Measurements from ENCODE around the gene KRT36. TPM values are rescaled to one million over a fixed set of nuclear protein-coding genes. Genes with fewer than 3 reads are reported as not detected.

The KRT36 gene
- total RNA-seq, 1 experiment from 2014 or later = not detected

DNA sequence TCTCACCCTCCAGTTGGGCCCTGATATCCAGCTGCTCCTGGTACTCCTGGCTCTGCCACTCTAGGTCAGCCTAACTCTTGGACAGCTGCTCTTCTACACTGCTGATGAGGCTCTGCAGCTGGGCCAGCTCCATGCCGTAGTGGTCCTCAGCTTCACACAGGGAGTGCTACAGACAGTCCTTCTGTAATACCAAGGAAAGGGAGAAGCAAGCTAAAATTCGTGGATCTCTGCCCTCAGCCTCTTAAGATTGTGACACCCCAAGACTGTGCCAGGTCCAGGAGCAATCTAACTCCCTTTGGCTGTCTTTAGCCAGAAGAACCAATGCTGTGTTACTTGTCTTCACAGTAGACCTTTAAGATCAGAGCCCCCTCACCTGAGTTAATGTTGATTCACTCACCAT is 41.2 kb downstream of the KRT36 start:
- Histone ChIP-seq H3K9me2 (replicated peaks; ENCODE audit: insufficient read depth, low read length) (no peaks in the 10 kb centered on the region), H3K4me2 (ENCODE audit: low read depth, low read length, poor library complexity, severe bottlenecking) (no peak overlapping the region), H3K4me1 (ENCODE audit: low read length) (no peaks in the 10 kb centered on the region), H3K36me3 (ENCODE audit: insufficient read depth, low read length) (no peaks in the 10 kb centered on the region), H3K27me3 (ENCODE audit: low read length) (no peaks in the 10 kb centered on the region), H3K27ac (ENCODE audit: low read length) (no peak overlapping the region), H4K20me1 (ENCODE audit: insufficient read depth, low read depth, low read length) (no peaks in the 10 kb centered on the region), H3K79me2 (ENCODE audit: low read length) (no peaks in the 10 kb centered on the region), H3K9me3 (ENCODE audit: low read length) (no peaks in the 10 kb centered on the region), H3K9ac (ENCODE audit: low read length) (no peak overlapping the region), H2AFZ (ENCODE audit: low read length) (no peak overlapping the region), H3K4me3 (ENCODE audit: low read length) (no peak overlapping the region)
- DNase-seq = no peak

DNA sequence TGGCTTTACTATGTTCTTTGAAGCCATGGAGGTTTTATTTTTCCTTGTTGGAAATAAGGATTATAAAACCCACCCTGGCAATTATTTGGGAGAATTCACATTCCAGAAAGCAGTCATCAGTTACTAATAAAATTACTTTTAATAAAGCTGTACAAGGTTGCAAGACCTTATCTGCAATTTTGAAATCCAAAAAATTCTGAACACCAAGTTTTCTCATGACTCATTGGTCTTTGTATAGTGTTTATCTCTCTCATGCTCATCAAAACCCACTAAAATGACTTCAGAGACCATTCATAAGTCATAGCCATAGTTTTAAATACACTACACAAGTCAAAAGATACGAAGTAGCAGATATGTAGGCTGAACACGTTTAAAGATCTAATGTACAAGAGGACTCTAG is 42.9 kb downstream of the KRT36 start:
- Histone ChIP-seq H3K27me3 (ENCODE audit: low read length) (no peaks in the 10 kb centered on the region), H3K36me3 (ENCODE audit: insufficient read depth, low read length) (no peaks in the 10 kb centered on the region), H3K79me2 (ENCODE audit: low read length) (no peaks in the 10 kb centered on the region), H3K4me1 (ENCODE audit: low read length) (no peaks in the 10 kb centered on the region), H3K9me3 (ENCODE audit: low read length) (no peaks in the 10 kb centered on the region), H3K4me2 (ENCODE audit: low read depth, low read length, poor library complexity, severe bottlenecking) (no peak overlapping the region), H4K20me1 (ENCODE audit: insufficient read depth, low read depth, low read length) (no peaks in the 10 kb centered on the region), H2AFZ (ENCODE audit: low read length) (no peak overlapping the region), H3K9me2 (replicated peaks; ENCODE audit: insufficient read depth, low read length) (no peaks in the 10 kb centered on the region), H3K9ac (ENCODE audit: low read length) (no peak overlapping the region), H3K4me3 (ENCODE audit: low read length) (no peak overlapping the region), H3K27ac (ENCODE audit: low read length) (no peak overlapping the region)
- DNase-seq = no peak

DNA sequence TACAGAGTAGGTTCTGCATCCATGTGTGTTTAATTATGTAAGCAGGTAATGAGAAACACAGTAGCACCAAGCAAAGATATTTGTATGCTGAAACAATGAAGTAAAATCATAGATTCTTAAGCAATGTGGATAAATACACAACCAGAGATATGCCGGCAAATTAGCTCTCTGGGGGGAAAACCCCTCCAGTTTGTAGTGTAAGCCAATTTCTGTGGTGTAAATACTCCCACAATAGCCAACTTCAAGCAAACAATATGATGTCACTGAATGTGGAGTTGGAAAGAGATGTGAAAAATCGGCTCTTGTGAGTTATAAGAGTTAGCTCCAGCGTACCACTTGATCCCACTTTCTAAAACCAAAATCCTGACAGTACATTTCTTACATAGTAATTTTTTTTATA is 45.1 kb downstream of the KRT36 start:
- no peaks in the 10 kb centered on the region for H3K9me2 ChIP-seq (replicated peaks; ENCODE audit: insufficient read depth, low read length)
- no peak overlapping the region for H3K4me2 ChIP-seq (ENCODE audit: low read depth, low read length, poor library complexity, severe bottlenecking)
- no peak for DNase-seq
- H3K27me3 ChIP-seq (ENCODE audit: low read length) = no peaks in the 10 kb centered on the region
- no peaks in the 10 kb centered on the region for H3K4me1 ChIP-seq (ENCODE audit: low read length)
- no peaks in the 10 kb centered on the region for H3K79me2 ChIP-seq (ENCODE audit: low read length)
- no peaks in the 10 kb centered on the region for H3K9me3 ChIP-seq (ENCODE audit: low read length)
- no peak overlapping the region for H3K4me3 ChIP-seq (ENCODE audit: low read length)
- no peaks in the 10 kb centered on the region for H3K36me3 ChIP-seq (ENCODE audit: insufficient read depth, low read length)
- no peak overlapping the region for H3K27ac ChIP-seq (ENCODE audit: low read length)
- no peaks in the 10 kb centered on the region for H4K20me1 ChIP-seq (ENCODE audit: insufficient read depth, low read depth, low read length)
- no peak overlapping the region for H2AFZ ChIP-seq (ENCODE audit: low read length)
- H3K9ac ChIP-seq (ENCODE audit: low read length) = no peak overlapping the region

DNA sequence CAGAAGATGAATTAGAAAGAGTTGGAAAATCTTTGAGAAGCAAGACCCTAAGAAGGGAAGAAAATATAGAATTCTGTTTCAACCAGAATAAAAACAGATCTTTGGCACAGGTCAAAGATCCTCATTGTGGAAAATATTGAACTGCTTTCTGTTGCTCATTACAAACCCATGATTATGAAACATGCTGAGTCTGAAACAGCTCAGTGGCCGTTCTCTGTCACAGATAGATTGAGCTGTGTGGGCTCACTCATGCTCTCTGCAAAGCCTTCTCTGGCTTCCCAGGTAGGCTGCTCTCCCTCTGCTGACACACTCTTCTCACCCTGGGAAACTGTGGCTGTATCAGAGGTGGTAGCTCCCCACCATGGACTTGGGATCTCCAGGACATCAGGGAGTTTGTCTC is 45.5 kb downstream of the KRT36 start:
- Histone ChIP-seq H3K9me3 (ENCODE audit: low read length) (no peaks in the 10 kb centered on the region), H3K4me2 (ENCODE audit: low read depth, low read length, poor library complexity, severe bottlenecking) (no peak overlapping the region), H3K9me2 (replicated peaks; ENCODE audit: insufficient read depth, low read length) (no peaks in the 10 kb centered on the region), H3K4me3 (ENCODE audit: low read length) (no peak overlapping the region), H3K79me2 (ENCODE audit: low read length) (no peaks in the 10 kb centered on the region), H3K27me3 (ENCODE audit: low read length) (no peaks in the 10 kb centered on the region), H3K4me1 (ENCODE audit: low read length) (no peaks in the 10 kb centered on the region), H3K36me3 (ENCODE audit: insufficient read depth, low read length) (no peaks in the 10 kb centered on the region), H4K20me1 (ENCODE audit: insufficient read depth, low read depth, low read length) (no peaks in the 10 kb centered on the region), H3K9ac (ENCODE audit: low read length) (no peak overlapping the region), H3K27ac (ENCODE audit: low read length) (no peak overlapping the region), H2AFZ (ENCODE audit: low read length) (no peak overlapping the region)
- DNase-seq = no peak

DNA sequence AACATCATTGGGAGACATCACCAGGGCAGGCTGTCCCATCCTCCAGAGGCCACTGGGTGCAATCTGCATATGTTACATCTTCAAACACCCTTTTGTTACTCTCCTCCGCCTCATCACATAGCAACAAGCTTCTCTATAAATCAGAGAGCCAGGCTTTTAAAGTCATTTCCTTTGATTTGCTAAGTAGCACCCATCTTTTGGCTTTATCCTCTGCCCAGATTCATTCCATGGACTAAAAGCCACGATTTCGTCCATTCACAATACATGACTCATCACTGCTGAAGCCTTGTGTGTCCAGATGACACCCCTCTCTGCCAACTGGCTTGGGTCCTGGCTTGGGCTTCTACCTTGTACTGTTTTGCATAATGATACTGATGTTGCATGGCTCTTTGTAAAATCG is 47.0 kb downstream of the KRT36 start:
- Histone ChIP-seq H3K4me1 (ENCODE audit: low read length) (no peaks in the 10 kb centered on the region), H2AFZ (ENCODE audit: low read length) (no peak overlapping the region), H3K9me2 (replicated peaks; ENCODE audit: insufficient read depth, low read length) (no peaks in the 10 kb centered on the region), H3K4me3 (ENCODE audit: low read length) (no peak overlapping the region), H3K36me3 (ENCODE audit: insufficient read depth, low read length) (no peaks in the 10 kb centered on the region), H3K79me2 (ENCODE audit: low read length) (no peaks in the 10 kb centered on the region), H3K9me3 (ENCODE audit: low read length) (no peaks in the 10 kb centered on the region), H3K27me3 (ENCODE audit: low read length) (no peaks in the 10 kb centered on the region), H4K20me1 (ENCODE audit: insufficient read depth, low read depth, low read length) (no peaks in the 10 kb centered on the region), H3K9ac (ENCODE audit: low read length) (no peak overlapping the region), H3K4me2 (ENCODE audit: low read depth, low read length, poor library complexity, severe bottlenecking) (no peak overlapping the region), H3K27ac (ENCODE audit: low read length) (no peak overlapping the region)
- no peak for DNase-seq

DNA sequence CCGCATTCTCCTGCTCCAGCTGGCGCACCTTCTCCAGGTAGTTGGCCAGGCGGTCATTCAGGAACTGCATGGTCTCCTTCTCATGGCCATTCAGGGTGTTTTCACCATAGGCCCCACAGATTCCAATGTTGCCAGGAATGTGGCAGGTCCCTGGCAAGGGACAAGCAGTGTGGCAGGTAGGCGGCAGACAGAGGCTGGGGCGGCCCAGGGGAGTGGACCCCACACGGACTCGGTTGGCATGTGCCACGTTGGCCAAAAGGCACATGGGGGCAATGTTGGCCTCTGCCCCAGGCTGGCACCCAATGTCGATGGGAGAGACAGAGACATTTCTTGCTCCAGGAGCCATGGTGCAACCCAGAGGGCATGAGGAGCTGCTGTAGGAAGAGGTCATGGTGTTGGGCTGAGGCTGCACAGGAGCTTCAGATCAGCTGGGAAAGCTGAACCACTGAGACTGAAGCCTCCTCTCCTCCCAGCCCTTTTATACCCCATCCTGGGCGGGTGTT is 49.1 kb downstream of the KRT36 start, which contains the start of gene KRT38:
Gene KRT38 (minus strand): TSS at position 453 of the 503 bp plus-strand sequence. CDS start 62 bp downstream, at position 391.
- Histone ChIP-seq H3K36me3 (ENCODE audit: insufficient read depth, low read length) (no peaks in the 10 kb centered on the region), H3K27me3 (ENCODE audit: low read length) (no peaks in the 10 kb centered on the region), H3K4me1 (ENCODE audit: low read length) (no peaks in the 10 kb centered on the region), H3K4me2 (ENCODE audit: low read depth, low read length, poor library complexity, severe bottlenecking) (no peak within 1 kb of the TSS), H2AFZ (ENCODE audit: low read length) (no peak within 1 kb of the TSS), H4K20me1 (ENCODE audit: insufficient read depth, low read depth, low read length) (no peaks in the 10 kb centered on the region), H3K79me2 (ENCODE audit: low read length) (no peaks in the 10 kb centered on the region), H3K9ac (ENCODE audit: low read length) (no peak within 1 kb of the TSS), H3K9me2 (replicated peaks; ENCODE audit: insufficient read depth, low read length) (no peaks in the 10 kb centered on the region), H3K4me3 (ENCODE audit: low read length) (no peak within 1 kb of the TSS), H3K27ac (ENCODE audit: low read length) (no peak within 1 kb of the TSS), H3K9me3 (ENCODE audit: low read length) (no peaks in the 10 kb centered on the region)
- DNase-seq = no peak

DNA sequence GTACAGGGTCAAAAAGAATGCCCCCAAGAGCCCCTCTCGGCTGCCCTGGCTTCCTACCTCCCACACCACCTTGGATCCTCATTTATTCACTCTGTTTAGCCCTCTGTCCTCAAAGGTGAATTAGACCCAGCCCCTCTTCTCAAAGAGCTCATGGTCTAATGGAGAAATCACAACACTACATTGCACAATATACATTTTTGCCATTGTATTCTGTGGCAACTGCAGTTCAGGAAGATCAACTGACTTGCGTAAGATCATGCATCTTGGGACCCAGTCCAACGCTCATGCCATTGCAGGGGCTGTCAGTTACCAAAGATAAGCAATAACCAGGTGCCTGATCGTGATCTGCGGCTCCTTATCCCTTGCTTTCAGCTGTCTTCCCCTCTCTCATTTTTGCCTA is 50.3 kb downstream of the KRT36 start:
- H3K9me3 ChIP-seq (ENCODE audit: low read length) = no peaks in the 10 kb centered on the region
- no peak overlapping the region for H3K9ac ChIP-seq (ENCODE audit: low read length)
- no peak for DNase-seq
- H3K79me2 ChIP-seq (ENCODE audit: low read length) = no peaks in the 10 kb centered on the region
- no peaks in the 10 kb centered on the region for H3K27me3 ChIP-seq (ENCODE audit: low read length)
- H3K4me2 ChIP-seq (ENCODE audit: low read depth, low read length, poor library complexity, severe bottlenecking) = no peak overlapping the region
- H2AFZ ChIP-seq (ENCODE audit: low read length) = no peak overlapping the region
- H3K4me3 ChIP-seq (ENCODE audit: low read length) = no peak overlapping the region
- no peaks in the 10 kb centered on the region for H3K36me3 ChIP-seq (ENCODE audit: insufficient read depth, low read length)
- H3K4me1 ChIP-seq (ENCODE audit: low read length) = no peaks in the 10 kb centered on the region
- H4K20me1 ChIP-seq (ENCODE audit: insufficient read depth, low read depth, low read length) = no peaks in the 10 kb centered on the region
- no peaks in the 10 kb centered on the region for H3K9me2 ChIP-seq (replicated peaks; ENCODE audit: insufficient read depth, low read length)
- H3K27ac ChIP-seq (ENCODE audit: low read length) = no peak overlapping the region

DNA sequence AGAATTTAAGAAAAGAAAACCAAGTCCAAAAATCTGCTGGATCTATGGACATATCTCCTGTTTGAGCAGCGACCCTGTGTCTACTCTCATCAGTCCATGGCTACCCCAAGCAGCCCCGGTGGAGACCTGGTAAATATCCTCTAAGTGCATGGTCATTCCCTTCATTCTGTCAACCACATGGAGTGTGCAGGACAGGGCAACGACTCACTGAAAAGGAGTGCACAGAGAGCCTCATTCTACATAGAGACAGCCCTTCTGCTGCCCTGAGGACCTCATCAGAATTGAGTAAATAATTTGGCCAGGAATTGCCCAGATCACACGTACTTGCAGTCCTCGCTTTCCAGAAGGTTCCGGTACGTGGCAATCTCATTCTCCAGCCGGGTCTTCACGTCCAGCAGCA is 51.9 kb downstream of the KRT36 start:
- H3K9ac ChIP-seq (ENCODE audit: low read length) = no peak overlapping the region
- no peaks in the 10 kb centered on the region for H3K36me3 ChIP-seq (ENCODE audit: insufficient read depth, low read length)
- no peaks in the 10 kb centered on the region for H3K9me2 ChIP-seq (replicated peaks; ENCODE audit: insufficient read depth, low read length)
- no peaks in the 10 kb centered on the region for H3K4me1 ChIP-seq (ENCODE audit: low read length)
- H3K79me2 ChIP-seq (ENCODE audit: low read length) = no peaks in the 10 kb centered on the region
- no peak for DNase-seq
- H3K27ac ChIP-seq (ENCODE audit: low read length) = no peak overlapping the region
- no peak overlapping the region for H3K4me2 ChIP-seq (ENCODE audit: low read depth, low read length, poor library complexity, severe bottlenecking)
- no peaks in the 10 kb centered on the region for H4K20me1 ChIP-seq (ENCODE audit: insufficient read depth, low read depth, low read length)
- H3K9me3 ChIP-seq (ENCODE audit: low read length) = no peaks in the 10 kb centered on the region
- H3K4me3 ChIP-seq (ENCODE audit: low read length) = no peak overlapping the region
- no peak overlapping the region for H2AFZ ChIP-seq (ENCODE audit: low read length)
- H3K27me3 ChIP-seq (ENCODE audit: low read length) = no peaks in the 10 kb centered on the region

DNA sequence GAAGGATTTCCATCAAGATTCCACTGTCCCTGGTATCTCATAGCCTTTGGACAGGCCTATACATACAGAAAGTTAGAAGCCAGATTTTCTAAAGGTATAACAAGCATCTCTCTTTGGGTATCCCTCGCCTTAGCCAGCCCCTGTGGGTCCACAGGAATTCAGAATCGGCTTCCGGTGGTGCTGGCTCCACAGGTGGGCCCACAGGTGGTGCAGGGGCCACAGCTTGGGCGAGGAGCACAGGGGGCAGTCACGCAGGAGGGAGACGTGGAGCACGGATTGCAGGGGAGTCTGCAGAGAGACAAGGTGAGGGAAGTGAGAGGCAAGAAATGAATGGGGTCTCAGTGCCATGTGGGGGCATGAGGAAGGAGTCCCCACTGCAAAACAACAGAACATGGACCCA is 52.5 kb downstream of the KRT36 start:
- DNase-seq = no peak
- Histone ChIP-seq H3K9me3 (ENCODE audit: low read length) (no peaks in the 10 kb centered on the region), H3K79me2 (ENCODE audit: low read length) (no peaks in the 10 kb centered on the region), H3K36me3 (ENCODE audit: insufficient read depth, low read length) (no peaks in the 10 kb centered on the region), H4K20me1 (ENCODE audit: insufficient read depth, low read depth, low read length) (no peaks in the 10 kb centered on the region), H2AFZ (ENCODE audit: low read length) (no peak overlapping the region), H3K9ac (ENCODE audit: low read length) (no peak overlapping the region), H3K4me3 (ENCODE audit: low read length) (no peak overlapping the region), H3K4me2 (ENCODE audit: low read depth, low read length, poor library complexity, severe bottlenecking) (no peak overlapping the region), H3K27me3 (ENCODE audit: low read length) (no peaks in the 10 kb centered on the region), H3K27ac (ENCODE audit: low read length) (no peak overlapping the region), H3K9me2 (replicated peaks; ENCODE audit: insufficient read depth, low read length) (no peaks in the 10 kb centered on the region), H3K4me1 (ENCODE audit: low read length) (no peaks in the 10 kb centered on the region)

Measured in Karpas-422 (cell line).